Activated naive CD8-positive, alpha-beta T cell treated with anti-CD3 and anti-CD28 coated beads, Interleukin-2, amount 50 U/mL, for 24 hours (primary cell): Measurements from ENCODE around the gene UGT1A8.

Experiments
- ATAC-seq: fragments of 150-1000 bp; cut with Tn5 transposase; one replicate; pipeline ENCODE4 v1.10.0; 2021
- DNase-seq: peaks from one replicate; pipeline ENCODE4 v3.0.0; 2021
- H3K27ac Mint-ChIP-seq: one replicate; pipeline ENCODE4 v1.8.0; 2021; ENCODE audit warnings: mild to moderate bottlenecking, mixed read lengths
- H3K27me3 Mint-ChIP-seq: one replicate; pipeline ENCODE4 v1.8.0; 2021; ENCODE audit warnings: mixed read lengths
- H3K36me3 Mint-ChIP-seq: one replicate; pipeline ENCODE4 v1.8.0; 2021; ENCODE audit warnings: low read depth, mixed read lengths
- H3K4me1 Mint-ChIP-seq: one replicate; pipeline ENCODE4 v1.8.0; 2021; ENCODE audit warnings: mixed read lengths
- H3K4me3 Mint-ChIP-seq: one replicate; pipeline ENCODE4 v1.8.0; 2021; ENCODE audit warnings: mild to moderate bottlenecking, moderate library complexity, mixed read lengths
- H3K9me3 Mint-ChIP-seq: one replicate; pipeline ENCODE4 v1.8.0; 2021; ENCODE audit warnings: mixed read lengths

The UGT1A8 gene

GRCh38 chr2:233658610-233659009 lies 41.2 kb downstream of the UGT1A8 start:
- Mint-ChIP-seq H3K4me3 (no peak overlapping the region), H3K9me3 (no peaks in the 10 kb centered on the region), H3K27me3 (peaks cover 16% of the 10 kb centered on the region), H3K27ac (no peak overlapping the region), H3K36me3 (no peaks in the 10 kb centered on the region), H3K4me1 (no peaks in the 10 kb centered on the region)
- DNase-seq (no peak), ATAC-seq (no peak)

GRCh38 chr2:233663911-233664310 lies 46.5 kb downstream of the UGT1A8 start:
- no peak overlapping the region for H3K27ac Mint-ChIP-seq
- no peak for ATAC-seq
- H3K27me3 Mint-ChIP-seq: peaks cover 16% of the 10 kb centered on the region
- peaks cover 9% of the 10 kb centered on the region for H3K9me3 Mint-ChIP-seq
- DNase-seq: no peak
- H3K4me3 Mint-ChIP-seq: no peak overlapping the region
- no peaks in the 10 kb centered on the region for H3K36me3 Mint-ChIP-seq
- H3K4me1 Mint-ChIP-seq: no peaks in the 10 kb centered on the region

- Mint-ChIP-seq H3K36me3 (no peaks in the 10 kb centered on the region), H3K9me3 (peaks cover 9% of the 10 kb centered on the region), H3K4me3 (no peak overlapping the region), H3K27me3 (peaks cover 6% of the 10 kb centered on the region), H3K4me1 (no peaks in the 10 kb centered on the region), H3K27ac (no peak overlapping the region)
- no peak for ATAC-seq
- DNase-seq: no peak
Measured at GRCh38 chr2:233668605-233669260, 51.3 kb downstream of the UGT1A8 start.

- ATAC-seq (no peak), DNase-seq (no peak)
- no peak within 1 kb of the TSS for H3K27ac Mint-ChIP-seq
- H3K4me1 Mint-ChIP-seq: no peaks in the 10 kb centered on the region
- peaks cover 9% of the 10 kb centered on the region for H3K9me3 Mint-ChIP-seq
- H3K27me3 Mint-ChIP-seq: peaks cover 9% of the 10 kb centered on the region
- no peak within 1 kb of the TSS for H3K4me3 Mint-ChIP-seq
- no peaks in the 10 kb centered on the region for H3K36me3 Mint-ChIP-seq
Measured at GRCh38 chr2:233671290-233672161, 54.1 kb downstream of the UGT1A8 start, which contains the start of gene UGT1A9. Gene UGT1A9 (plus strand): TSS chr2:233671898. CDS start chr2:233671935, 37 bp downstream.

GRCh38 chr2:233672886-233673285 lies 55.5 kb downstream of the UGT1A8 start:
- ATAC-seq: no peak
- Mint-ChIP-seq H3K4me1 (no peaks in the 10 kb centered on the region), H3K27me3 (peaks cover 10% of the 10 kb centered on the region)

GRCh38 chr2:233673896-233674295 lies 56.5 kb downstream of the UGT1A8 start:
- H3K4me1 Mint-ChIP-seq: no peaks in the 10 kb centered on the region
- peaks cover under 1% of the 10 kb centered on the region for H3K9me3 Mint-ChIP-seq
- DNase-seq: no peak
- peaks cover 11% of the 10 kb centered on the region for H3K27me3 Mint-ChIP-seq
- no peak for ATAC-seq
- no peak overlapping the region for H3K27ac Mint-ChIP-seq
- H3K4me3 Mint-ChIP-seq: no peak overlapping the region
- H3K36me3 Mint-ChIP-seq: no peaks in the 10 kb centered on the region

More at GRCh38 chr2:233672886-233673285, 55.5 kb downstream of the UGT1A8 start:
- Mint-ChIP-seq H3K27ac (no peak overlapping the region), H3K4me3 (no peak overlapping the region), H3K9me3 (peaks cover 9% of the 10 kb centered on the region), H3K36me3 (no peaks in the 10 kb centered on the region)
- DNase-seq: no peak

- no peaks in the 10 kb centered on the region for H3K4me1 Mint-ChIP-seq
- H3K4me3 Mint-ChIP-seq: no peak overlapping the region
- no peaks in the 10 kb centered on the region for H3K36me3 Mint-ChIP-seq
- no peak for ATAC-seq
- peaks cover 11% of the 10 kb centered on the region for H3K27me3 Mint-ChIP-seq
- no peak for DNase-seq
- H3K9me3 Mint-ChIP-seq: no peaks in the 10 kb centered on the region
- no peak overlapping the region for H3K27ac Mint-ChIP-seq
Measured at GRCh38 chr2:233674314-233674713, 56.9 kb downstream of the UGT1A8 start.

GRCh38 chr2:233674995-233675394 lies 57.6 kb downstream of the UGT1A8 start:
- no peaks in the 10 kb centered on the region for H3K9me3 Mint-ChIP-seq
- ATAC-seq: no peak
- no peaks in the 10 kb centered on the region for H3K36me3 Mint-ChIP-seq
- H3K27ac Mint-ChIP-seq: no peak overlapping the region
- peaks cover 11% of the 10 kb centered on the region for H3K27me3 Mint-ChIP-seq
- no peak for DNase-seq
- H3K4me3 Mint-ChIP-seq: no peak overlapping the region
- no peaks in the 10 kb centered on the region for H3K4me1 Mint-ChIP-seq

GRCh38 chr2:233676046-233676445 lies 58.6 kb downstream of the UGT1A8 start:
- no peak for ATAC-seq
- H3K4me1 Mint-ChIP-seq: no peaks in the 10 kb centered on the region
- H3K36me3 Mint-ChIP-seq: no peaks in the 10 kb centered on the region
- H3K9me3 Mint-ChIP-seq: no peaks in the 10 kb centered on the region
- H3K27me3 Mint-ChIP-seq: peaks cover 10% of the 10 kb centered on the region
- DNase-seq: no peak
- no peak overlapping the region for H3K4me3 Mint-ChIP-seq
- H3K27ac Mint-ChIP-seq: no peak overlapping the region

- Mint-ChIP-seq H3K4me1 (no peaks in the 10 kb centered on the region), H3K36me3 (no peaks in the 10 kb centered on the region), H3K4me3 (no peak overlapping the region), H3K9me3 (no peaks in the 10 kb centered on the region), H3K27me3 (peaks cover 10% of the 10 kb centered on the region), H3K27ac (no peak overlapping the region)
- ATAC-seq (no peak), DNase-seq (no peak)
Measured at GRCh38 chr2:233679196-233679595, 61.8 kb downstream of the UGT1A8 start.

GRCh38 chr2:233680361-233681045 lies 63.1 kb downstream of the UGT1A8 start:
- H3K36me3 Mint-ChIP-seq: no peaks in the 10 kb centered on the region
- no peak overlapping the region for H3K4me3 Mint-ChIP-seq
- no peaks in the 10 kb centered on the region for H3K9me3 Mint-ChIP-seq
- no peaks in the 10 kb centered on the region for H3K4me1 Mint-ChIP-seq
- peaks cover 10% of the 10 kb centered on the region for H3K27me3 Mint-ChIP-seq
- DNase-seq: no peak
- ATAC-seq: no peak
- no peak overlapping the region for H3K27ac Mint-ChIP-seq

- H3K36me3 Mint-ChIP-seq: no peaks in the 10 kb centered on the region
- no peaks in the 10 kb centered on the region for H3K4me1 Mint-ChIP-seq
- no peak for DNase-seq
- no peak within 1 kb of the TSS for H3K4me3 Mint-ChIP-seq
- H3K27me3 Mint-ChIP-seq: peaks cover 7% of the 10 kb centered on the region
- H3K9me3 Mint-ChIP-seq: no peaks in the 10 kb centered on the region
- H3K27ac Mint-ChIP-seq: no peak within 1 kb of the TSS
- ATAC-seq: no peak
Measured at GRCh38 chr2:233681521-233682099, 64.2 kb downstream of the UGT1A8 start, which contains the start of gene UGT1A7. Gene UGT1A7 (plus strand): TSS chr2:233681901. CDS start chr2:233681938, 37 bp downstream.

GRCh38 chr2:233684640-233685039 lies 67.2 kb downstream of the UGT1A8 start:
- Mint-ChIP-seq H3K27ac (no peak overlapping the region), H3K4me1 (no peaks in the 10 kb centered on the region), H3K4me3 (no peak overlapping the region), H3K27me3 (peaks cover 4% of the 10 kb centered on the region), H3K36me3 (no peaks in the 10 kb centered on the region), H3K9me3 (no peaks in the 10 kb centered on the region)
- no peak for ATAC-seq
- DNase-seq: no peak

GRCh38 chr2:233686928-233687327 lies 69.5 kb downstream of the UGT1A8 start:
- H3K27me3 Mint-ChIP-seq: peaks cover 2% of the 10 kb centered on the region
- H3K4me1 Mint-ChIP-seq: no peaks in the 10 kb centered on the region
- H3K27ac Mint-ChIP-seq: no peak overlapping the region
- ATAC-seq (no peak), DNase-seq (no peak)
- H3K36me3 Mint-ChIP-seq: no peaks in the 10 kb centered on the region
- no peak overlapping the region for H3K4me3 Mint-ChIP-seq
- H3K9me3 Mint-ChIP-seq: no peaks in the 10 kb centered on the region
